Sciatic nerve (tissue), 2 donors: Measurements from ENCODE around the gene KRTAP5-10. TPM values are rescaled to one million over a fixed set of nuclear protein-coding genes. Genes with fewer than 3 reads are reported as not detected.
"Not testable (repeated sequence)": the region's sequence is repeated elsewhere in the genome, so short reads cannot be mapped to it uniquely, and the experiment has no call there.

Source experiments
- ATAC-seq: fragments of 200-7000 bp; cut with Tn5 transposase; one replicate; pipeline ENCODE4 v1.9.1; 2020; ENCODE audit warnings: mild to moderate bottlenecking, moderate library complexity
- DNase-seq: peaks from one replicate; pipeline ENCODE4 v3.0.0-alpha.2; 2020; ENCODE audit warnings: low spot score
- intact Hi-C: fragments of 100-400 bp; cut with DNase I; formaldehyde crosslinking; loops from one replicate; pipeline ENCODE4 v1.14.2; 2022
- total RNA-seq: library from RNA; stranded (reverse); fragmentation: NEBNext Ultra II Directional; extraction: Animal tissue kit (Norgen Biotek cat#: 25700); gene quantifications from one replicate; pipeline ENCODE4 v1.2.1, GENCODE V29; 2021
- donor health status: DM: no; HTN: no; CAD: no.
- donor health status: DM: no; HTN: no; CAD: no.

The KRTAP5-10 gene
- not detected for total RNA-seq

DNA sequence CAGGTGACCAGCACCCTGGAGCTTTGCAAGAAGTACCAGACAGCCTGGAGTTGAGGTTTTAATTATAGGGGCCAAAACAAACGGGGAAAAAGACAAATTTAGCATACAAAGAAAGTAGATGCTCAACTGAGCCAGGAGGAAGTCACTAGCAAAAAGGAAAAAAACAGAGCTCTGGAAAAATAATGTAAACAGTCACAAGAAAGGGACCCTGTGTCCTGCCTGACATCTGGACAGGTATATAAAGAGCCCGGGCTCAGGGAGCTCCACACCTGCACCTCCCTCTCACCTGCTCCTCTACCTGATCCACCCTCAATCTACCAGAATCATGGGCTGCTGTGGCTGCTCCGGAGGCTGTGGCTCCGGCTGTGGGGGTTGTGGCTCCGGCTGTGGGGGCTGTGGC is at the start of gene KRTAP5-10:
KRTAP5-10 (plus strand) TSS at position 301 of the 400 bp plus-strand sequence; CDS start at position 326, 25 bp downstream.
- DNase-seq (no peak), ATAC-seq (no peak)
- intact Hi-C loops, result no loop called here

DNA sequence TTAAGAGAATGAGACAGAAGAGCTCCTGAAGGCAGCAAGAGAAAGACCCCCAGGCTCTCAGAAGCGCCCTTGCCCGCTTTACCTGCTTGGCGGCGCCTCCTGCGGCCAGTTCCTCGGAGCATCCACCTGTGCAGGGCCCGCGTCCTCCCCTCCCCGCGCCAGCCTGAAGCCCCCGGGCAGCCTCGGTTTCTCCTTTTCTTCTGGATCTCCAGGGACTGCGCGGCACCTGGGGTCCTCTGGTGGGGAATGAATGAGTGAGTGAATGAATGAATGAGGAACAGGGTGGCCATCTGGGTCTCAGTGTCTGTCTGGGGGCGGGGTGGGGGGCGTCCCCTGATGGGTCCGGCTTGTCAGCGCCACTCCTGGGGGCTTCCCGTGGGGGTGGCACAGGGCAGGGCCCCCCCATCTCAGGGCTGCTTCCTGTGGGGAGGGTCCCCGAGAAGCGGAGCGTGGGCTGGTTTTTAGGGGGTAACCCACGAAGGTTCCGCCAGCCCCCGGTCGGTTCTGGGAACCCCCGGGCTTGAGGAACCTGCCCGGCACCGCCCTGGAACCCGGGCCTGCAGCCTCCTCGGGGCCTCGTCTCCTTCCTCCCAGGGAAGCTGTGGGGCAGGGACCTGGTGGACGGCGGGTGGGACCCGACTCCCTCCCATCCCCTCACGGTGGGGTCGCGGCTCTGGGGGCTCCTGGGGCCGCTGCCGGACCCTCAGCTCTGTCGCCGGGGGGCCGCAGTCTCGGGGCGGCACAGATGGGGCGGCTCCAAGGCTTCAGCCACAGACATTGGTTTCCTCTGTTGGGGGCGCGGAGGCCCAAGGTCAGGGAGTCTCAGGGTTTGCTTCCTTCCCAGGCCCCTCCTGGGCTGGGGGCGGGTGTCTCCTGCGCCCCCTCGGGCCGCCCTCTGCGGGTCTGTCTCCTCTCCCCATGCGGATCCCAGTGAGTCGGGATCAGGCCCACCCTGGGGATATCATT is 46.6 kb upstream of the KRTAP5-10 start:
- DNase-seq, result peak; percentile 40
- intact Hi-C loops, result no loop called here
- no peak for ATAC-seq

GRCh38 chr11:71519546-71519945 is 45.8 kb upstream of the KRTAP5-10 start:
- intact Hi-C loops, result no loop called here
- DNase-seq (no peak), ATAC-seq (no peak)

DNA sequence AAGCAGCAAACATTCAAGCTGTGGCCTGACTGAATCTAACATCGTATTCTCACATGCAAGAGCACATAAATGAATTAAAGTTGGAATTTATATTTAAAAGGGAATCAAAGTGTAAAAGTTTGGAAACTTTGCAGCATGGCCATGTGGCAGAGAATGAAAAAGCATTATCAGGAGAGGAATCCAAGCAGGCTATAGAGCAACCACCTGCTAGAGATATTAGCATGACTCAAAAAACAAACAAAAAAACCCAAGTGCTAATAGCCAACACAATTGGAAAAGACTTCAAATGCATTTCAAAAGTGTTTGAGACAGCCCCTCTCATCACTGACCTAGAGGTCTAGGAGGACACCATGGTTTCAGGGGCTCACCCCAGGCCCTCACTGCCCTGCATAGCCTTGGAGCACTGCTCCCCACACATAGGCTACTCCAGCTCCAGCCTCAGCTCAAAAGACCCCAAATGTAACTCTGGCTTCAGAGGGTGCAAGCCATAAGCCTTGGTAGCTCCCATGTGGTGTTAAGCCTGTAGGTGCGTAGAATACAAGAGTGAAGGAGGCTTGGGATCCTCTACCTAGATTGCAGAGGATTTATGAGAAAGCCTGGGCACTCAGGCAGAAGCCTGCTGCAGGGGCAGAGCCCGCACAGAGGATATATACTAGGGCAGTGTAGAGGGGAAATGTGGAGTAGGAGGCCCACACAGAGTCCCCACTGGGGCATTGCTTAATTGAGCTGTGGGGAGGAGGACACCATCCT is 40.0 kb upstream of the KRTAP5-10 start:
- ATAC-seq (no peak), DNase-seq (no peak)
- intact Hi-C loops, result no loop called here

DNA sequence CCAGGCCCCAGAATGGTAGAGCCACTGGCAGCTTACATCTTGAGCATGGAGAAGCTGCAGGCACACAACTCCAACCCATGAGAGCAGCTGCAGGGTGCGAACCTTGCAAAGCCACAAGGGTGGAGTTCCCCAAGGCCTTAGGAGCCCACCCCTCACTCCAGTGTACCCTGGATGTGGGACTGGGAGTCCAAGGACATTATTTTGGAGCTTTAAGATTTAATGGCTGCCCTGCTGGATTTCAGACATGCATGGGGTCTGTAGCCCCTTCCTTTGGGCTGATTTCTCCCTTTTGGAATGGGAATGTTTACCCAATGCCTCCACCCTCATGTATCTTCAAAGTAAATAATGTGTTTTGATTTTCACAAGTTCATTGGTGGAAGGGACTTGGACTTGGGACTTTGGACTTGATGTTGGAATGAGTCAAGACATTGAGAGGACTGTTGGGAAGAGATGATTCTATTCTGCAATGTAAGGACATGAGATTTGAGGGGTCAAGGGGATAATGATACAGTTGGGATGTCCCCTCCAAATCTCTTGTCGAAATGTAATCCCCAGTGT is 39.3 kb upstream of the KRTAP5-10 start:
- peak; percentile 4 for DNase-seq
- ATAC-seq, result no peak
- intact Hi-C loops, result no loop called here

- ATAC-seq, intact Hi-C loops: not testable (repeated sequence)
- peak; percentile 38 for DNase-seq
These were observed 38.4 kb upstream of the KRTAP5-10 start, which contains the start of gene KRTAP5-7 for GRCh38 chr11:71526796-71527575. KRTAP5-7 (plus strand) TSS chr11:71527267; CDS start chr11:71527301, 34 bp downstream.

GRCh38 chr11:71527576-71528210 is 37.7 kb upstream of the KRTAP5-10 start:
- peak; percentile 33 for DNase-seq
- ATAC-seq, result no peak
- intact Hi-C loops, result no loop called here

DNA sequence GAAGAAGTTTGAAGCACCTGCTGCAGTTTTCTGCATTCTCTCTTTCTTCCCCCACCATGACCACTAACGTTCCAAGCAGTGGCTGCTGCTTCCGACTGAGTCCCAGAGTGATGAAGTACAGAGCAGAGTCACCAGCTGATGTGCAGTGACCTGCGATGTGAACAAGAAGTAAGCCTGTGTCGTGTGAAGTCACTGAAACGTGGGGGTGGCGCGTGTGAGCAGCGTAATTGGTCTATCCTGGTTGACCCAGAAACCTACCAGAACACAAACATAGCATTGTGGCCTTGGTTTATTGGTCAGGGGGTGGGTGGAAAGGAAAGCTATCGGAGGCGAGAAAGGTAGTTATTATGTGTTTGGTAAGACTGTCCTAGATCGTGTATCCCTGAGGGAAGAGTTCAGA is 34.8 kb upstream of the KRTAP5-10 start:
- intact Hi-C loops, result no loop called here
- DNase-seq (no peak), ATAC-seq (no peak)

GRCh38 chr11:71532036-71532610 is 33.2 kb upstream of the KRTAP5-10 start:
- intact Hi-C loops, result no loop called here
- peak; percentile 6 for DNase-seq
- ATAC-seq, result no peak

DNA sequence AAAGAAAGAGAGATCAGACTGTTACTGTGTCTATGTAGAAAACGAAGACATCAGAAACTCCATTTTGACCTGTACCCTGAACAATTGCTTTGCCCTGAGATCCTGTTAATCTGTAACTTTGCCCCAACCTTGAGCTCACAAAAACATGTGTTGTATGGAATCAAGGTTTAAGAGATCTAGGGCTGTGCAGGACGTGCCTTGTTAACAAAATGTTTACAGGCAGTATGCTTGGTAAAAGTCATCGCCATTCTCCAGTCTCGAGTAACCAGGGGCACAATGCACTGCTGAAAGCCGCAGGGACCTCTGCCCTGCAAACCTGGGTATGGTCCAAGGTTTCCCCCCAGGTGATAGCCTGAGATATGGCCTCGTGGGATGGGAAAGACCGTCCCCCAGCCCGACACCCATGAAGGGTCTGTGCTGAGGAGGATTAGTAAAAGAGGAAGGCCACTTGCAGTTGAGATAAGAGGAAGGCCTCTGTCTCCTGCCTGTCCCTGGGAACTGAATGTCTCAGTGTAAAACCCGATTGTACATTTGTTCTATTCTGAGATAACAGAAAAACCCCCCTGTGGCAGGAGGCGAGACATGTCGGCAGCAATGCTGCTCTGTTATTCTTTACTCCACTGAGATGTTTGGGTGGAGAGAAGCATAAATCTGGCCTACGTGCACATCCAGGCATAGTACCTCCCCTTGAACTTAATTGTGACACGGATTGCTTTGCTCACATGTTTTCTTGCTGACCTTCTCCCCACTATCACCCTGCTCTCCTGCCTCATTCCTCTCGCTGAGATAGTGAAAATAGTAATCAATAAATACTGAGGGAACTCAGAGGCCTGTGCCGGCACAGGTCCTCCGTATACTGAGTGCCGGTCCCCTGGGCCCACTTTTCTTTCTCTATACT is 30.4 kb upstream of the KRTAP5-10 start:
- DNase-seq, intact Hi-C loops, ATAC-seq: not testable (repeated sequence)

DNA sequence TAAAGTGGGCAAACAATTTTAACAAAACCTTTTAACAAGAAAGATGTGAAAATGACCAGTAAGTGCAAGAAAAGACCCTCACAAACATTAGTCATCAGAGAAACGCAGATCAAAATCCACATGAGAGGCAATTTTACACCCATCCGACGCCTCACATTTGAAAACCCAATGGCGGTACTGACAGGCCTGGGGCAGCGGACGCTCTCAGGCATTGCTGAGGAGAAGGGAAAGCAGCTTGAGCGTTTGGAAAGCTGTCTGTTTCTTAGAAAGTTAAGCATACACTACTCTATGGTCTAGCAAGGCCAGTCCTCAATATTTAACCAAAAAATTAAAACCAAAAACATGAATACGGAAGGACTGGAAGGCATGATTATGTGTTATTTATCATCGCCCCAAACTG is 29.5 kb upstream of the KRTAP5-10 start:
- intact Hi-C loops, result no loop called here
- DNase-seq, result no peak
- no peak for ATAC-seq

DNA sequence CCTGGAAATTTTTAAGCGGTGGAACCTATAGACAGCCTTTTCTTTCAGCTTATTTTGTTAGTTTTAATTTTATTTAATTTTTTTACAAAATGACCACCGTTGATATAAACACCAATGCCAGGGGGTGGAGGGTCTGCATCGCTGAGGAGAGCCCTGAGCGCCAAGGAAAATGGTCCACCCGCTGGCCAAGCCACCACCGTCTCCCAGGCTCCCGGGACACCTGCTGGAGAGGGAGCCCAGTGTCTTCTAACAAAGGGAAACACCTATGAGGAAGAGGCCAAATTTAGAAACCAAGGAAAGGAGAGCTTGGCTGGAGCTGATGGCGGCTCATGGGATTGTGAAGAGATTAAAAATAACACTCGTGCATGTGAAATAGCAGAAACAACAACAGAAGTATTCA is 27.8 kb upstream of the KRTAP5-10 start:
- ATAC-seq (no peak), DNase-seq (no peak)
- intact Hi-C loops, result no loop called here

- intact Hi-C loops, DNase-seq, ATAC-seq: not testable (repeated sequence)
These were observed 27.2 kb upstream of the KRTAP5-10 start, which contains the start of gene KRTAP5-8 for GRCh38 chr11:71537977-71538665. KRTAP5-8 (plus strand) TSS chr11:71538025; CDS start chr11:71538056, 31 bp downstream.

GRCh38 chr11:71538666-71538990 is 26.7 kb upstream of the KRTAP5-10 start:
- ATAC-seq (no peak), DNase-seq (no peak)
- intact Hi-C loops, result no loop called here

DNA sequence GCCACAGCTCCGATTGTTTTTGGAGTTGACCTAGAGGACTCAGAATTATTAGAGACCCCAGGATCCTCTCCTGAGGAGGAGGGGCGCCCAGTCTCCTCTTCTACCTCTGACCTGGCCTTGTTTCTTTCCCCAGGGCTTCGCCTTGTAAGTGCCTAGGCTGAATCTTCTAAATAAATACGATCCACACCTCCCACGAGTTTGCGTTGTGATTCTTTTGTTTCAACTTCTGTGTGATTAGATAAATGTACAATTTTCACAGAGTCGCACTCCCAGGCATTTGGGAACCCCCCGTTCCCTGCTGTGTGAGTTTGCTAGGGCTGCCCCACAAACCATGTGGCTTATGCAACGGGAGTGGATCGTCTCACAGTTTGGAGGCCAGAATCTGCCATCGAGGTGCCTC is 26.3 kb upstream of the KRTAP5-10 start:
- intact Hi-C loops, result no loop called here
- DNase-seq, result no peak
- ATAC-seq, result no peak

DNA sequence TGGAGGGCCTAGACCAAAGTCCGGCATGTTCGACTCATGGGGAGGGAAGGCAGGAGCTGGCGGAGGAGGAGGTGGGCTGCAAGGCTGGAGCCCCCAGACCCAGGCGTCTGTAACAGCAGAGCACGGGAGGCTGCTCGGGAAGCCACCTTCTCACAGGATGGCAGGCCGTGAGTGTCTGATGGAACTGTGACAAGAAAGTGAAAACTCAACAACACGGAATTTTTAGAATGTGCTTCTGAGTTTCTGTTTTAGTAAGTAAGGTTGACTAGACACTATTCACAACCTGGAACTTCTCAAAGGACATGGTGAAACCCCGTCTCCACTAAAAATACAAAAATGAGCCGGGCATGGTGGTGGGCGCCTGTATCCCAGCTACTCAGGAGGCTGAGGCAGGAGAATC is 25.4 kb upstream of the KRTAP5-10 start:
- ATAC-seq, DNase-seq, intact Hi-C loops: not testable (repeated sequence)
